Esophagus (tissue), 2 donors: ENCODE measurements around the gene FAM163A. TPM values are rescaled to one million over a fixed set of nuclear protein-coding genes. Genes with fewer than 3 reads are reported as not detected.

Experiments used
- H3K27ac ChIP-seq, 2 donors: one replicate each; pipeline ENCODE4 v1.5.1; 2013; ENCODE audit warnings: low read depth in 2 of 2, mild to moderate bottlenecking in 2 of 2, inconsistent platforms in 1 of 2, low read length in 1 of 2, moderate library complexity in 1 of 2
- H3K27me3 ChIP-seq, 2 donors: one replicate each; pipeline ENCODE4 v1.6.1; 2013; ENCODE audit warnings: low read length in 2 of 2, control low read depth in 1 of 2, mild to moderate bottlenecking in 1 of 2; ENCODE audit not compliant: insufficient read depth in 2 of 2, control insufficient read depth in 1 of 2
- H3K36me3 ChIP-seq, 2 donors: one replicate each; pipeline ENCODE4 v1.6.1; 2013; ENCODE audit warnings: low read length in 1 of 2; ENCODE audit not compliant: control insufficient read depth in 2 of 2, insufficient read depth in 2 of 2
- H3K4me1 ChIP-seq, 2 donors: one replicate each; pipeline ENCODE4 v1.6.1; 2013; ENCODE audit warnings: low read length in 1 of 2; ENCODE audit not compliant: control insufficient read depth in 2 of 2, insufficient read depth in 2 of 2
- H3K4me3 ChIP-seq, 2 donors: one replicate each; pipeline ENCODE4 v1.5.1; 2013; ENCODE audit warnings: low read length in 2 of 2, mild to moderate bottlenecking in 2 of 2, low read depth in 1 of 2, moderate library complexity in 1 of 2
- H3K9me3 ChIP-seq, 2 donors: one replicate each; pipeline ENCODE4 v1.6.1; 2013; ENCODE audit warnings: mild to moderate bottlenecking in 2 of 2, low read depth in 1 of 2, low read length in 1 of 2, moderate library complexity in 1 of 2; ENCODE audit not compliant: control insufficient read depth in 2 of 2, insufficient read depth in 1 of 2
- WGBS, 2 donors: extraction: QIAGEN DNeasy Blood & Tissue Kit; methylation state at CpG; one replicate each; pipeline ENCODE4 v1.1.7; 2013; 5-methylcytosine and 5-hydroxymethylcytosine counted together
- polyA plus RNA-seq, 2 donors: library from polyadenylated mRNA; stranded (reverse); fragments of 200-250 nt; gene quantifications; one replicate each; pipeline ENCODE4 v1.2.3, GENCODE V29; 2013
- donor health status: healthy with polysubstance abuse.
- donor health status: Bipolar disorder and iron deficiency.

The FAM163A gene
- polyA plus RNA-seq, 2 donors, result 0.01 TPM; not detected in 1

GRCh38 chr1:179818260-179818659 lies 75.2 kb downstream of the FAM163A start:
- Histone ChIP-seq H3K27ac (no peak overlapping the region), H3K4me1 (peaks cover 0 to 5% of the 10 kb centered on the region in 2 donors), H3K36me3 (no peaks in the 10 kb centered on the region), H3K27me3 (no peaks in the 10 kb centered on the region), H3K9me3 (no peaks in the 10 kb centered on the region), H3K4me3 (no peak overlapping the region)
- 81 to 88% methylated on average over 7 of the region's 7 CpGs for WGBS, 2 donors

GRCh38 chr1:179818743-179819173 lies 75.7 kb downstream of the FAM163A start:
- Histone ChIP-seq H3K4me1 (peaks cover 0 to 5% of the 10 kb centered on the region in 2 donors), H3K27me3 (no peaks in the 10 kb centered on the region), H3K36me3 (no peaks in the 10 kb centered on the region), H3K4me3 (no peak overlapping the region), H3K9me3 (no peaks in the 10 kb centered on the region), H3K27ac (no peak overlapping the region)
- whole genome bisulfite sequencing, 2 donors, result 72 to 74% methylated on average over 14 of the region's 14 CpGs

GRCh38 chr1:179820226-179820970 lies 77.3 kb downstream of the FAM163A start:
- no peaks in the 10 kb centered on the region for H3K36me3 ChIP-seq
- no peaks in the 10 kb centered on the region for H3K9me3 ChIP-seq
- H3K27me3 ChIP-seq, result no peaks in the 10 kb centered on the region
- no peaks in the 10 kb centered on the region for H3K4me1 ChIP-seq
- H3K27ac ChIP-seq, result no peak overlapping the region
- 86 to 88% methylated on average over 9 of the region's 9 CpGs for WGBS, 2 donors
- no peak overlapping the region for H3K4me3 ChIP-seq

GRCh38 chr1:179821524-179821923 lies 78.4 kb downstream of the FAM163A start:
- 88% methylated on average over 9 of the region's 9 CpGs for WGBS, 2 donors
- Histone ChIP-seq H3K27me3 (no peaks in the 10 kb centered on the region), H3K4me1 (no peaks in the 10 kb centered on the region), H3K9me3 (no peaks in the 10 kb centered on the region), H3K27ac (no peak overlapping the region), H3K36me3 (no peaks in the 10 kb centered on the region), H3K4me3 (no peak overlapping the region)

- no peak overlapping the region for H3K4me3 ChIP-seq
- no peaks in the 10 kb centered on the region for H3K36me3 ChIP-seq
- 70 to 73% methylated on average over 2 of the region's 2 CpGs for WGBS, 2 donors
- no peaks in the 10 kb centered on the region for H3K9me3 ChIP-seq
- H3K27me3 ChIP-seq, result no peaks in the 10 kb centered on the region
- no peaks in the 10 kb centered on the region for H3K4me1 ChIP-seq
- no peak overlapping the region for H3K27ac ChIP-seq
Measured at GRCh38 chr1:179822065-179822464, 79.0 kb downstream of the FAM163A start.

GRCh38 chr1:179823693-179824092 lies 80.6 kb downstream of the FAM163A start:
- WGBS, 2 donors, result 90% methylated on average over 4 of the region's 4 CpGs

GRCh38 chr1:179824265-179824664 lies 81.2 kb downstream of the FAM163A start:
- H3K27me3 ChIP-seq, result no peaks in the 10 kb centered on the region
- H3K4me3 ChIP-seq, result no peak overlapping the region
- no peak overlapping the region for H3K27ac ChIP-seq
- no peaks in the 10 kb centered on the region for H3K9me3 ChIP-seq
- 88 to 89% methylated on average over 6 of the region's 6 CpGs for WGBS, 2 donors
- no peaks in the 10 kb centered on the region for H3K36me3 ChIP-seq
- H3K4me1 ChIP-seq, result no peaks in the 10 kb centered on the region

More at GRCh38 chr1:179823693-179824092, 80.6 kb downstream of the FAM163A start:
- Histone ChIP-seq H3K4me3 (no peak overlapping the region), H3K27ac (no peak overlapping the region), H3K27me3 (no peaks in the 10 kb centered on the region), H3K9me3 (no peaks in the 10 kb centered on the region), H3K36me3 (no peaks in the 10 kb centered on the region), H3K4me1 (no peaks in the 10 kb centered on the region)

GRCh38 chr1:179825206-179825605 lies 82.1 kb downstream of the FAM163A start:
- Histone ChIP-seq H3K9me3 (no peaks in the 10 kb centered on the region), H3K36me3 (no peaks in the 10 kb centered on the region), H3K4me1 (no peaks in the 10 kb centered on the region), H3K27me3 (no peaks in the 10 kb centered on the region), H3K27ac (no peak overlapping the region), H3K4me3 (no peak overlapping the region)
- WGBS, 2 donors, result 77 to 85% methylated on average over 8 of the region's 8 CpGs

GRCh38 chr1:179825798-179826460 lies 82.8 kb downstream of the FAM163A start:
- Histone ChIP-seq H3K27me3 (no peaks in the 10 kb centered on the region), H3K27ac (no peak overlapping the region), H3K9me3 (no peaks in the 10 kb centered on the region), H3K36me3 (no peaks in the 10 kb centered on the region), H3K4me1 (no peaks in the 10 kb centered on the region), H3K4me3 (no peak overlapping the region)
- WGBS, 2 donors, result 74 to 85% methylated on average over 13 of the region's 13 CpGs
